CD14-positive monocyte (primary cell): ENCODE data around the gene ABHD10. TPM values are rescaled to one million over a fixed set of nuclear protein-coding genes. Genes with fewer than 3 reads are reported as not detected.

Source experiments
- DNase-seq, 3 donors: peaks; one replicate each; pipeline ENCODE4 v3.0.0-alpha.2; 2011 to 2022
- H2AFZ ChIP-seq: 2 replicates; pipeline ENCODE4 v1.6.0; 2012; ENCODE audit warnings: mild to moderate bottlenecking, low read depth, low read length, inconsistent platforms; ENCODE audit not compliant: insufficient read depth, poor library complexity, severe bottlenecking
- H3K27ac ChIP-seq, 2 donors: 1 replicate in 1 of 2; 2 replicates in 1 of 2; pipeline ENCODE4 v1.5.1; 2012 to 2013; ENCODE audit warnings: low read length in 2 of 2, control low read depth in 1 of 2, inconsistent platforms in 1 of 2, low read depth in 1 of 2, mild to moderate bottlenecking in 1 of 2
- H3K27me3 ChIP-seq, 2 donors: one replicate each; pipeline versions ENCODE4 v1.6.0 to v1.6.1; 2011 to 2013; ENCODE audit warnings: low read length in 2 of 2; ENCODE audit not compliant: control insufficient read depth in 2 of 2, insufficient read depth in 2 of 2
- H3K36me3 ChIP-seq, 2 donors: replicated peaks in 1 of 2; 1 replicate in 1 of 2; 2 replicates in 1 of 2; pipeline versions ENCODE4 v1.5.1 to v1.6.1; 2012 to 2013; ENCODE audit warnings: low read length in 2 of 2, control low read depth in 1 of 2, inconsistent platforms in 1 of 2, mild to moderate bottlenecking in 1 of 2; ENCODE audit not compliant: insufficient read depth in 2 of 2, control insufficient read depth in 1 of 2
- H3K4me1 ChIP-seq, 2 donors: 1 replicate in 1 of 2; 2 replicates in 1 of 2; pipeline versions ENCODE4 v1.5.1 to v1.6.1; 2012 to 2013; ENCODE audit warnings: low read length in 2 of 2, control low read depth in 1 of 2, inconsistent platforms in 1 of 2, mild to moderate bottlenecking in 1 of 2, moderate library complexity in 1 of 2; ENCODE audit not compliant: insufficient read depth in 2 of 2, control insufficient read depth in 1 of 2
- H3K4me2 ChIP-seq: replicated peaks from 2 replicates; pipeline ENCODE3; 2012; ENCODE audit warnings: low read length, moderate library complexity, mild to moderate bottlenecking; ENCODE audit not compliant: poor library complexity, severe bottlenecking; ENCODE audit errors: extremely low read depth
- H3K4me3 ChIP-seq, 3 experiments: fragments of 200-600 bp in 1 of 3; sonication (generic) in 1 of 3; replicated peaks in 1 of 3; 1 replicate in 2 of 3; 2 replicates in 1 of 3; pipeline ENCODE4 v1.5.1; 2011 to 2013; ENCODE audit warnings: low read length in 3 of 3, mild to moderate bottlenecking in 3 of 3, control low read depth in 2 of 3, low read depth in 2 of 3, inconsistent platforms in 1 of 3, moderate library complexity in 1 of 3
- H3K79me2 ChIP-seq: 2 replicates; pipeline ENCODE4 v1.6.0; 2012; ENCODE audit warnings: mild to moderate bottlenecking, control low read depth, inconsistent platforms, low read length, moderate library complexity; ENCODE audit not compliant: insufficient read depth
- H3K9ac ChIP-seq: 2 replicates; pipeline ENCODE4 v1.6.0; 2017; ENCODE audit warnings: low read length, mild to moderate bottlenecking; ENCODE audit not compliant: insufficient read depth, poor library complexity, severe bottlenecking
- H3K9me3 ChIP-seq, 2 donors: replicated peaks in 1 of 2; 1 replicate in 1 of 2; 2 replicates in 1 of 2; pipeline versions ENCODE4 v1.5.1 to v1.6.1; 2012 to 2013; ENCODE audit warnings: low read length in 2 of 2, control low read depth in 1 of 2; ENCODE audit not compliant: control insufficient read depth in 1 of 2, insufficient read depth in 1 of 2
- H4K20me1 ChIP-seq: 2 replicates; pipeline ENCODE4 v1.6.0; 2012; ENCODE audit warnings: mild to moderate bottlenecking, low read length, control low read depth, moderate library complexity; ENCODE audit not compliant: insufficient read depth
- H3K27ac Mint-ChIP-seq, 7 donors: one replicate each; pipeline ENCODE4 v1.8.0; 2020; ENCODE audit warnings: mild to moderate bottlenecking in 7 of 7, mixed read lengths in 7 of 7, moderate library complexity in 6 of 7, inconsistent platforms in 2 of 7
- H3K27me3 Mint-ChIP-seq, 3 donors: one replicate each; pipeline ENCODE4 v1.8.0; 2021 to 2022; ENCODE audit warnings: low read depth in 3 of 3, mild to moderate bottlenecking in 3 of 3, mixed read lengths in 3 of 3, moderate library complexity in 3 of 3, inconsistent platforms in 1 of 3
- H3K36me3 Mint-ChIP-seq, 2 donors: one replicate each; pipeline ENCODE4 v1.8.0; 2020; ENCODE audit warnings: mixed read lengths in 2 of 2, inconsistent platforms in 1 of 2, mild to moderate bottlenecking in 1 of 2
- H3K4me1 Mint-ChIP-seq: one replicate; pipeline ENCODE4 v1.8.0; 2020; ENCODE audit warnings: mild to moderate bottlenecking, mixed read lengths
- H3K4me3 Mint-ChIP-seq, 2 donors: one replicate each; pipeline ENCODE4 v1.8.0; 2020; ENCODE audit warnings: mild to moderate bottlenecking in 2 of 2, mixed read lengths in 2 of 2, moderate library complexity in 1 of 2
- H3K9me3 Mint-ChIP-seq, 7 donors: one replicate each; pipeline ENCODE4 v1.8.0; 2020 to 2022; ENCODE audit warnings: mixed read lengths in 7 of 7, mild to moderate bottlenecking in 6 of 7, moderate library complexity in 6 of 7, inconsistent platforms in 2 of 7
- CTCF ChIP-seq: fragments of 200-600 bp; IDR thresholded peaks from one replicate; pipeline ENCODE4 v1.8.0; 2022; ENCODE audit warnings: antibody characterized with exemption, mild to moderate bottlenecking
- WGBS: methylation state at CpG from one replicate; pipeline ENCODE4 v1.1.5; 2013; ENCODE audit warnings: missing lambda C conversion rate; ENCODE audit not compliant: insufficient coverage; 5-methylcytosine and 5-hydroxymethylcytosine counted together
- intact Hi-C, 2 donors: fragments of 100-400 bp; cut with micrococcal nuclease; formaldehyde crosslinking; loops; one replicate each; pipeline versions ENCODE4 v1.15.0 to v1.15.1; 2023
- polyA plus RNA-seq, 3 donors: library from polyadenylated mRNA; depleted of rRNA in 1 of 3; unstranded in 2 of 3; stranded (reverse) in 1 of 3; fragments of 300-500 nt in 2 of 3; fragments of >200 nt in 1 of 3; fragmentation: Illumina TruSeq in 2 of 3; gene quantifications; 1 replicate in 2 of 3; 2 replicates in 1 of 3; pipeline ENCODE4 v1.2.3, GENCODE V29; 2012 to 2021

ABHD10 gene
- polyA plus RNA-seq, 3 donors = 15.2 to 22.3 (median 17.0) TPM

- Histone ChIP-seq H3K9ac (no peak overlapping the region), H2AFZ (no peak overlapping the region), H3K27ac (no peak overlapping the region), H3K4me1 (no peaks in the 10 kb centered on the region), H3K36me3 (no peaks in the 10 kb centered on the region), H3K79me2 (no peaks in the 10 kb centered on the region), H3K27me3 (no peaks in the 10 kb centered on the region), H3K4me3 (no peak overlapping the region), H3K9me3 (no peaks in the 10 kb centered on the region), H4K20me1 (no peaks in the 10 kb centered on the region), H3K4me2 (no peak overlapping the region)
- Mint-ChIP-seq H3K27me3 (peaks cover 0 to 5% (median 0%) of the 10 kb centered on the region in 3 donors), H3K4me1 (no peaks in the 10 kb centered on the region), H3K4me3 (no peak overlapping the region), H3K36me3 (no peaks in the 10 kb centered on the region), H3K27ac (no peak overlapping the region), H3K9me3 (peaks cover 0 to 3% (median 0%) of the 10 kb centered on the region in 7 donors)
- intact Hi-C loops = no loop called here
- TF ChIP-seq CTCF = no peak
- 100% methylated on average over 1 of the region's 5 CpGs for WGBS
- no peak for DNase-seq
Measured at GRCh38 chr3:112030901-112031300, 52.1 kb downstream of the ABHD10 start.

- intact Hi-C loops = no loop called here
- H3K4me2 ChIP-seq = no peak overlapping the region
- no peak overlapping the region for H3K27ac ChIP-seq
- no peaks in the 10 kb centered on the region for H4K20me1 ChIP-seq
- Mint-ChIP-seq H3K9me3 (peaks cover 0 to 3% (median 0%) of the 10 kb centered on the region in 7 donors), H3K27ac (no peak overlapping the region), H3K4me1 (no peaks in the 10 kb centered on the region), H3K4me3 (no peak overlapping the region), H3K36me3 (no peaks in the 10 kb centered on the region), H3K27me3 (peaks cover 0 to 9% (median 0%) of the 10 kb centered on the region in 3 donors)
- H3K9ac ChIP-seq = no peak overlapping the region
- H3K79me2 ChIP-seq = no peaks in the 10 kb centered on the region
- H3K27me3 ChIP-seq = no peaks in the 10 kb centered on the region
- no peak for DNase-seq
- H3K4me1 ChIP-seq = no peaks in the 10 kb centered on the region
- no peaks in the 10 kb centered on the region for H3K9me3 ChIP-seq
- no peaks in the 10 kb centered on the region for H3K36me3 ChIP-seq
- no peak for TF ChIP-seq CTCF
- H2AFZ ChIP-seq = no peak overlapping the region
- 88% methylated on average over 4 of the region's 5 CpGs for WGBS
- H3K4me3 ChIP-seq = no peak overlapping the region
Measured at GRCh38 chr3:112032098-112032731, 53.4 kb downstream of the ABHD10 start.
